Embryonic facial prominence (tissue), 1 donor: ENCODE measurements around the gene CRADD.
"Not testable (repeated sequence)": the region's sequence is repeated elsewhere in the genome, so short reads cannot be mapped to it uniquely, and the experiment has no call there.

Experiments used
- DNase-seq: peaks from one replicate; pipeline ENCODE4 v3.0.0-alpha.2; 2016; ENCODE audit errors: extremely low spot score

CRADD gene

GRCh38 chr12:93870020-93870795, 193.0 kb downstream of the CRADD start:
- no peak for DNase-seq

GRCh38 chr12:93871566-93871965, 194.4 kb downstream of the CRADD start:
- not testable (repeated sequence) for DNase-seq

- no peak for DNase-seq
Observed at GRCh38 chr12:93873561-93873960, 196.4 kb downstream of the CRADD start.

GRCh38 chr12:93875157-93875556, 198.0 kb downstream of the CRADD start:
- DNase-seq = no peak

GRCh38 chr12:93876360-93876759, 199.2 kb downstream of the CRADD start:
- no peak for DNase-seq

- DNase-seq = no peak
Observed at GRCh38 chr12:93877446-93877845, 200.3 kb downstream of the CRADD start.

GRCh38 chr12:93879476-93880421, 202.6 kb downstream of the CRADD start:
- no peak for DNase-seq

- DNase-seq = no peak
Observed at GRCh38 chr12:93880853-93881522, 203.8 kb downstream of the CRADD start.

- no peak for DNase-seq
Observed at GRCh38 chr12:93882763-93883162, 205.6 kb downstream of the CRADD start.

- DNase-seq = no peak
Observed at GRCh38 chr12:93883436-93884154, 206.4 kb downstream of the CRADD start.

- no peak for DNase-seq
Observed at GRCh38 chr12:93884794-93885460, 207.8 kb downstream of the CRADD start.

- not testable (repeated sequence) for DNase-seq
Observed at GRCh38 chr12:93885973-93886532, 208.9 kb downstream of the CRADD start.

GRCh38 chr12:93886533-93887511, 209.6 kb downstream of the CRADD start:
- DNase-seq = no peak

GRCh38 chr12:93888964-93889363, 211.8 kb downstream of the CRADD start:
- no peak for DNase-seq

- no peak for DNase-seq
Observed at GRCh38 chr12:93889516-93890212, 212.5 kb downstream of the CRADD start.

- no peak for DNase-seq
Observed at GRCh38 chr12:93892423-93893268, 215.5 kb downstream of the CRADD start.

- peak; percentile 18 for DNase-seq
Observed at GRCh38 chr12:93894391-93895088, 217.4 kb downstream of the CRADD start.
